ENCODE data around the gene GPD1L.

The GPD1L gene

DNA sequence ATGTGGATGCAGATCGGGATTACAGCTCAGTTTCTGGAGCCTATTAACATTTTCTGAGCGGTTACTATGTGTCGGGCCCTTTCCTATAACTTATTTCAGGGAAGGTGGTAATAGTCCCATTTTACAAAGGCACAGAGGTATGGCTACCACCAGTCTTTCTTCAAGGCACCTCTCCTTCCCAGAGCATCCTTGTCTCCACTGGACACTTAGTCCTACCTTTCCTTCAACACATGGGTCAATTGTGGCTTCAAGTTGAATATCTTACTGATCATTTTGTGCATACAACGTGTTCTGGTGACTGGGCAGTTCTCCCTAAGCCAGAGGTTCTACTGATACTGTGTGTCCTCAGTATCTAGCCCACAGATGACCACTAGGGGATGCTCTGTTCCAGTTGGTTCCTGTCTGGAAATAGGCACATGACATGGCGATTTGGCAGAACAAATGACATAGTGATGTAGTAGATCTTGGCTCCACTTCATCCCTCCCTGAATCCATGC lies 71.3 kb downstream of the GPD1L start (continued):
- TF ChIP-seq, protein P1, sequence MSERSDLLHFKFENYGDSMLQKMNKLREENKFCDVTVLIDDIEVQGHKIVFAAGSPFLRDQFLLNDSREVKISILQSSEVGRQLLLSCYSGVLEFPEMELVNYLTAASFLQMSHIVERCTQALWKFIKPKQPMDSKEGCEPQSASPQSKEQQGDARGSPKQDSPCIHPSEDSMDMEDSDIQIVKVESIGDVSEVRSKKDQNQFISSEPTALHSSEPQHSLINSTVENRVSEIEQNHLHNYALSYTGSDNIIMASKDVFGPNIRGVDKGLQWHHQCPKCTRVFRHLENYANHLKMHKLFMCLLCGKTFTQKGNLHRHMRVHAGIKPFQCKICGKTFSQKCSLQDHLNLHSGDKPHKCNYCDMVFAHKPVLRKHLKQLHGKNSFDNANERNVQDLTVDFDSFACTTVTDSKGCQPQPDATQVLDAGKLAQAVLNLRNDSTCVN (tag by site-specific recombination; optimal IDR thresholded peaks at IDR 0.05) = no peak
- TF ChIP-seq ZNF354C (tag by site-specific recombination; IDR thresholded peaks at IDR 0.05; ENCODE audit: borderline replicate concordance, low read depth) (no peak), SETDB1 (IDR thresholded peaks at IDR 0.05; ENCODE audit: insufficient read length, low read length) (no peak), YY2 (tag by site-specific recombination; IDR thresholded peaks at IDR 0.05) (0 out of 2 replicates have a peak, but pooled peaks have one; percentile 16), ZNF654 (tag by site-specific recombination; IDR thresholded peaks at IDR 0.05; ENCODE audit: low read depth) (peak; percentile 90), ZNF561 (tag by site-specific recombination; IDR thresholded peaks at IDR 0.05; ENCODE audit: borderline replicate concordance) (no peak), ZNF585B (tag by site-specific recombination; IDR thresholded peaks at IDR 0.05) (no peak), SCRT1 (tag by site-specific recombination; IDR thresholded peaks at IDR 0.05; ENCODE audit: borderline replicate concordance) (no peak), ZNF169 (tag by site-specific recombination; IDR thresholded peaks at IDR 0.05) (no peak), ZNF600 (tag by site-specific recombination; IDR thresholded peaks at IDR 0.05) (peak; percentile 92), KLF8 (tag by site-specific recombination; IDR thresholded peaks at IDR 0.05) (0 out of 2 replicates have a peak, but pooled peaks have one; percentile 20), ZNF660 (tag by site-specific recombination; IDR thresholded peaks at IDR 0.05) (no peak; the same call in 1 of the 2 replicates), ZNF221 (tag by site-specific recombination; IDR thresholded peaks at IDR 0.05; ENCODE audit: borderline replicate concordance) (no peak), ZFP37 (tag by site-specific recombination; IDR thresholded peaks at IDR 0.05) (no peak)
- TF ChIP-seq, protein P2, sequence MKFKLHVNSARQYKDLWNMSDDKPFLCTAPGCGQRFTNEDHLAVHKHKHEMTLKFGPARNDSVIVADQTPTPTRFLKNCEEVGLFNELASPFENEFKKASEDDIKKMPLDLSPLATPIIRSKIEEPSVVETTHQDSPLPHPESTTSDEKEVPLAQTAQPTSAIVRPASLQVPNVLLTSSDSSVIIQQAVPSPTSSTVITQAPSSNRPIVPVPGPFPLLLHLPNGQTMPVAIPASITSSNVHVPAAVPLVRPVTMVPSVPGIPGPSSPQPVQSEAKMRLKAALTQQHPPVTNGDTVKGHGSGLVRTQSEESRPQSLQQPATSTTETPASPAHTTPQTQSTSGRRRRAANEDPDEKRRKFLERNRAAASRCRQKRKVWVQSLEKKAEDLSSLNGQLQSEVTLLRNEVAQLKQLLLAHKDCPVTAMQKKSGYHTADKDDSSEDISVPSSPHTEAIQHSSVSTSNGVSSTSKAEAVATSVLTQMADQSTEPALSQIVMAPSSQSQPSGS (tag by site-specific recombination; IDR thresholded peaks at IDR 0.05; ENCODE audit: low read depth) = peak; percentile 32; the same call in 1 of the 2 replicates
- TF ChIP-seq, protein P3, sequence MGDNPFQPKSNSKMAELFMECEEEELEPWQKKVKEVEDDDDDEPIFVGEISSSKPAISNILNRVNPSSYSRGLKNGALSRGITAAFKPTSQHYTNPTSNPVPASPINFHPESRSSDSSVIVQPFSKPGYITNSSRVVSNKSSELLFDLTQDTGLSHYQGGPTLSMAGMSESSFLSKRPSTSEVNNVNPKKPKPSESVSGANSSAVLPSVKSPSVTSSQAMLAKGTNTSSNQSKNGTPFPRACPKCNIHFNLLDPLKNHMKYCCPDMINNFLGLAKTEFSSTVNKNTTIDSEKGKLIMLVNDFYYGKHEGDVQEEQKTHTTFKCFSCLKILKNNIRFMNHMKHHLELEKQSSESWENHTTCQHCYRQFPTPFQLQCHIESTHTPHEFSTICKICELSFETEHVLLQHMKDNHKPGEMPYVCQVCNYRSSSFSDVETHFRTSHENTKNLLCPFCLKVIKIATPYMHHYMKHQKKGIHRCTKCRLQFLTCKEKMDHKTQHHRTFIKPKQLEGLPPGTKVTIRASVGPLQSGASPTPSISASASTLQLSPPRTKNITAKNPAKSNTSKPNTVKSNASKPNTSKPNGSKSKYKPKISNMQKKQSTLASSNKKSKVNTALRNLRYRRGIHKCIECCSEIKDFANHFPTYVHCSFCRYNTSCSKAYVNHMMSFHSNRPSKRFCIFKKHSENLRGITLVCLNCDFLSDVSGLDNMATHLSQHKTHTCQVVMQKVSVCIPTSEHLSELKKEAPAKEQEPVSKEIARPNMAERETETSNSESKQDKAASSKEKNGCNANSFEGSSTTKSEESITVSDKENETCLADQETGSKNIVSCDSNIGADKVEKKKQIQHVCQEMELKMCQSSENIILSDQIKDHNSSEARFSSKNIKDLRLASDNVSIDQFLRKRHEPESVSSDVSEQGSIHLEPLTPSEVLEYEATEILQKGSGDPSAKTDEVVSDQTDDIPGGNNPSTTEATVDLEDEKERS (tag by site-specific recombination; IDR thresholded peaks at IDR 0.05) = no peak
- TF ChIP-seq, protein P4, sequence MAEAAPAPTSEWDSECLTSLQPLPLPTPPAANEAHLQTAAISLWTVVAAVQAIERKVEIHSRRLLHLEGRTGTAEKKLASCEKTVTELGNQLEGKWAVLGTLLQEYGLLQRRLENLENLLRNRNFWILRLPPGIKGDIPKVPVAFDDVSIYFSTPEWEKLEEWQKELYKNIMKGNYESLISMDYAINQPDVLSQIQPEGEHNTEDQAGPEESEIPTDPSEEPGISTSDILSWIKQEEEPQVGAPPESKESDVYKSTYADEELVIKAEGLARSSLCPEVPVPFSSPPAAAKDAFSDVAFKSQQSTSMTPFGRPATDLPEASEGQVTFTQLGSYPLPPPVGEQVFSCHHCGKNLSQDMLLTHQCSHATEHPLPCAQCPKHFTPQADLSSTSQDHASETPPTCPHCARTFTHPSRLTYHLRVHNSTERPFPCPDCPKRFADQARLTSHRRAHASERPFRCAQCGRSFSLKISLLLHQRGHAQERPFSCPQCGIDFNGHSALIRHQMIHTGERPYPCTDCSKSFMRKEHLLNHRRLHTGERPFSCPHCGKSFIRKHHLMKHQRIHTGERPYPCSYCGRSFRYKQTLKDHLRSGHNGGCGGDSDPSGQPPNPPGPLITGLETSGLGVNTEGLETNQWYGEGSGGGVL (tag by site-specific recombination; IDR thresholded peaks at IDR 0.05) = no peak
- TF ChIP-seq, protein P5, sequence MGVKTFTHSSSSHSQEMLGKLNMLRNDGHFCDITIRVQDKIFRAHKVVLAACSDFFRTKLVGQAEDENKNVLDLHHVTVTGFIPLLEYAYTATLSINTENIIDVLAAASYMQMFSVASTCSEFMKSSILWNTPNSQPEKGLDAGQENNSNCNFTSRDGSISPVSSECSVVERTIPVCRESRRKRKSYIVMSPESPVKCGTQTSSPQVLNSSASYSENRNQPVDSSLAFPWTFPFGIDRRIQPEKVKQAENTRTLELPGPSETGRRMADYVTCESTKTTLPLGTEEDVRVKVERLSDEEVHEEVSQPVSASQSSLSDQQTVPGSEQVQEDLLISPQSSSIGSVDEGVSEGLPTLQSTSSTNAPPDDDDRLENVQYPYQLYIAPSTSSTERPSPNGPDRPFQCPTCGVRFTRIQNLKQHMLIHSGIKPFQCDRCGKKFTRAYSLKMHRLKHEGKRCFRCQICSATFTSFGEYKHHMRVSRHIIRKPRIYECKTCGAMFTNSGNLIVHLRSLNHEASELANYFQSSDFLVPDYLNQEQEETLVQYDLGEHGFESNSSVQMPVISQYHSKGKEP (tag by site-specific recombination; IDR thresholded peaks at IDR 0.05) = no peak
